HG03095 (cell line): Measurements from ENCODE around the gene MYO9B.
A peak's percentile ranks its signal among the peaks of the same experiment; 100 is the strongest.
"Not testable (repeated sequence)": the region's sequence is repeated elsewhere in the genome, so short reads cannot be mapped to it uniquely, and the experiment has no call there.

ENCODE experiments used
- ATAC-seq: cut with Tn5 transposase; IDR thresholded peaks from one replicate; pipeline ENCODE4 v1.9.1; 2021; ENCODE audit warnings: moderate library complexity; ENCODE audit not compliant: unreplicated experiment

MYO9B gene

GRCh38 chr19:17113127-17113785 lies 37.7 kb downstream of the MYO9B start:
- no peak for ATAC-seq

GRCh38 chr19:17114414-17114831 lies 38.8 kb downstream of the MYO9B start:
- no peak for ATAC-seq

GRCh38 chr19:17116996-17117702 lies 41.6 kb downstream of the MYO9B start:
- no peak for ATAC-seq

GRCh38 chr19:17118957-17119356 lies 43.4 kb downstream of the MYO9B start:
- ATAC-seq = no peak

GRCh38 chr19:17121736-17122293 lies 46.2 kb downstream of the MYO9B start:
- no peak for ATAC-seq

GRCh38 chr19:17123041-17123440 lies 47.5 kb downstream of the MYO9B start:
- no peak for ATAC-seq

- no peak for ATAC-seq
Measured at GRCh38 chr19:17124025-17124424, 48.4 kb downstream of the MYO9B start.

- ATAC-seq = peak; percentile 49
Measured at GRCh38 chr19:17125062-17125727, 49.6 kb downstream of the MYO9B start.

GRCh38 chr19:17125728-17126677 lies 50.4 kb downstream of the MYO9B start:
- ATAC-seq = peak; percentile 45

- no peak for ATAC-seq
Measured at GRCh38 chr19:17127671-17128070, 52.1 kb downstream of the MYO9B start.

- ATAC-seq = no peak
Measured at GRCh38 chr19:17128403-17128802, 52.8 kb downstream of the MYO9B start.

- ATAC-seq = no peak
Measured at GRCh38 chr19:17128820-17129219, 53.2 kb downstream of the MYO9B start.

GRCh38 chr19:17129377-17129776 lies 53.8 kb downstream of the MYO9B start:
- ATAC-seq = no peak

GRCh38 chr19:17135001-17135853 lies 59.6 kb downstream of the MYO9B start:
- ATAC-seq = peak; percentile 39

GRCh38 chr19:17136021-17136420 lies 60.4 kb downstream of the MYO9B start:
- no peak for ATAC-seq

GRCh38 chr19:17136617-17137016 lies 61.0 kb downstream of the MYO9B start:
- ATAC-seq = no peak

- ATAC-seq = no peak
Measured at GRCh38 chr19:17137417-17137816, 61.8 kb downstream of the MYO9B start.

- ATAC-seq = not testable (repeated sequence)
Measured at GRCh38 chr19:17138052-17138846, 62.7 kb downstream of the MYO9B start.
